PC-3 (cell line): Measurements from ENCODE around the gene PKNOX2.

Source experiments
- CTCF ChIP-seq: fragments of 300-600 bp; sonication (generic); conservative IDR thresholded peaks from 2 replicates; pipeline ENCODE4 v1.5.1; 2017; ENCODE audit warnings: antibody characterized with exemption, low read depth, mild to moderate bottlenecking, low read length
- EZH2 ChIP-seq: fragments of 300-600 bp; sonication (generic); IDR thresholded peaks from one replicate; pipeline ENCODE4 v1.6.1; 2017; ENCODE audit warnings: antibody characterized with exemption, mild to moderate bottlenecking, low read length; ENCODE audit not compliant: unreplicated experiment

GRCh38 chr11:125331357-125332035 lies 166.9 kb downstream of the PKNOX2 start:
- no peak for TF ChIP-seq CTCF
- TF ChIP-seq EZH2, result no peak
